ENCODE data around the gene SQOR.

- no peak for TF ChIP-seq CTCF (IDR thresholded peaks at IDR 0.05; ENCODE audit: low read depth, low read length)
- TF ChIP-seq EZH2phosphoT487 (IDR thresholded peaks at IDR 0.05; ENCODE audit: low read depth): no peak
Observed at GRCh38 chr15:45606413-45606812, 28.4 kb upstream of the SQOR start.

Measured in OCI-LY3 (cell line).